ENCODE results near the gene SIPA1L3. TPM values are rescaled to one million over a fixed set of nuclear protein-coding genes. Genes with fewer than 3 reads are reported as not detected.

The SIPA1L3 gene
- polyA plus RNA-seq, 1 donor from 2014 or later = 2.8 TPM

- Histone ChIP-seq H3K79me2 (replicated peaks; ENCODE audit: insufficient read depth, low read length) (no peaks in the 10 kb centered on the region), H3K4me3 (ENCODE audit: low read length) (no peak overlapping the region)
These were observed 76.9 kb downstream of the SIPA1L3 start for GRCh38 chr19:37983916-37984315.

DNA sequence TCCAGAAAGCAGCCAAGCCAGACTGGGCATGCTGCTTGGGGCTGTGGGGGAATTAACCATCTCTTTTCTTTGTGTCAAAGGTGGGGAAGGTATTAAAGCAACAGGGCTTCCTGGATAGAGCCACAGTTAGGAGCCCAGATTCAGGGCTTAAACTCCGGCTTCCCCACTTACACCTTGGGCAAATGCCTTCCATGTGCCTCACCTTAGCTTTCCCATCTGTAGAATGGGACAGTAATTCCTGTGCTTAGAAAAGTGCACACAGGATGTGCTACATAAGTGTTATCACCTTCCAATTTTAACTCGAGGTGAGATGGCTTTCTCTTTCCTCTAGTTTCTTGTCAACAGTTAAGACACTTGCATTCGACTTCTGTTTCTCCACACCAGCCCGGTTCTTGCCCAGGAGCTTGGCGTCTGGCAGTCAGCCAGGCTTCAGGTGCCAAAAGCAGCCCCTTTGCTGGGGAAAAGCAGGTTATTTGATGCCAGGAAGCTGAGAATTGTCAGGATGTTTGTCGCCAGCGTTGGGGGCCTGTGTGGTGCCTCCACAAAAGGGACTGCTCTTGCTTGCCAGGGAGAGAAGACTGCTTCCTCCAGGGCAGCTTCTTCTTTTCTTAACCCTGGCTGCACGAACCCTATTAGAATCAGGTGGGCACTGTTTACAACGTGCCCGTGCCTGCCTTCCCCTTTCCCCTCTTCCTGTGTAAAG is 79.2 kb downstream of the SIPA1L3 start:
- Histone ChIP-seq H3K79me2 (replicated peaks; ENCODE audit: insufficient read depth, low read length) (no peaks in the 10 kb centered on the region), H3F3A (ENCODE audit: insufficient read depth, low read length, poor library complexity, severe bottlenecking) (no peaks in the 10 kb centered on the region), H3K9ac (ENCODE audit: low read length) (no peak overlapping the region), H3K27ac (ENCODE audit: low read length) (no peak overlapping the region), H3K9me3 (ENCODE audit: low read length) (no peaks in the 10 kb centered on the region), H3K9me2 (ENCODE audit: insufficient read depth, low read length) (no peaks in the 10 kb centered on the region), H3K36me3 (ENCODE audit: insufficient read depth, low read length) (no peaks in the 10 kb centered on the region), H3K27me3 (ENCODE audit: insufficient read depth, low read depth, low read length) (no peaks in the 10 kb centered on the region), H2AFZ (ENCODE audit: low read depth, low read length) (no peak overlapping the region), H3K4me3 (ENCODE audit: low read length) (no peak overlapping the region), H4K20me1 (ENCODE audit: insufficient read depth) (no peaks in the 10 kb centered on the region), H3K4me2 (ENCODE audit: low read length) (no peak overlapping the region)
- TF ChIP-seq EZH2 (IDR thresholded peaks at IDR 0.05; ENCODE audit: borderline replicate concordance, insufficient read depth, low read length, poor library complexity, severe bottlenecking) (no peak), TAF1 (IDR thresholded peaks at IDR 0.05; ENCODE audit: low read depth) (no peak), EP300 (conservative IDR thresholded peaks at IDR 0.05; ENCODE audit: poor library complexity, severe bottlenecking) (no peak), RAD21 (conservative IDR thresholded peaks at IDR 0.05) (no peak), SMC3 (conservative IDR thresholded peaks at IDR 0.05; ENCODE audit: poor library complexity) (no peak), CTCF (IDR thresholded peaks at IDR 0.05; ENCODE audit: poor library complexity, severe bottlenecking) (no peak), POLR2AphosphoS5 (IDR thresholded peaks at IDR 0.05) (no peak)
- TF ChIP-seq, protein P1, sequence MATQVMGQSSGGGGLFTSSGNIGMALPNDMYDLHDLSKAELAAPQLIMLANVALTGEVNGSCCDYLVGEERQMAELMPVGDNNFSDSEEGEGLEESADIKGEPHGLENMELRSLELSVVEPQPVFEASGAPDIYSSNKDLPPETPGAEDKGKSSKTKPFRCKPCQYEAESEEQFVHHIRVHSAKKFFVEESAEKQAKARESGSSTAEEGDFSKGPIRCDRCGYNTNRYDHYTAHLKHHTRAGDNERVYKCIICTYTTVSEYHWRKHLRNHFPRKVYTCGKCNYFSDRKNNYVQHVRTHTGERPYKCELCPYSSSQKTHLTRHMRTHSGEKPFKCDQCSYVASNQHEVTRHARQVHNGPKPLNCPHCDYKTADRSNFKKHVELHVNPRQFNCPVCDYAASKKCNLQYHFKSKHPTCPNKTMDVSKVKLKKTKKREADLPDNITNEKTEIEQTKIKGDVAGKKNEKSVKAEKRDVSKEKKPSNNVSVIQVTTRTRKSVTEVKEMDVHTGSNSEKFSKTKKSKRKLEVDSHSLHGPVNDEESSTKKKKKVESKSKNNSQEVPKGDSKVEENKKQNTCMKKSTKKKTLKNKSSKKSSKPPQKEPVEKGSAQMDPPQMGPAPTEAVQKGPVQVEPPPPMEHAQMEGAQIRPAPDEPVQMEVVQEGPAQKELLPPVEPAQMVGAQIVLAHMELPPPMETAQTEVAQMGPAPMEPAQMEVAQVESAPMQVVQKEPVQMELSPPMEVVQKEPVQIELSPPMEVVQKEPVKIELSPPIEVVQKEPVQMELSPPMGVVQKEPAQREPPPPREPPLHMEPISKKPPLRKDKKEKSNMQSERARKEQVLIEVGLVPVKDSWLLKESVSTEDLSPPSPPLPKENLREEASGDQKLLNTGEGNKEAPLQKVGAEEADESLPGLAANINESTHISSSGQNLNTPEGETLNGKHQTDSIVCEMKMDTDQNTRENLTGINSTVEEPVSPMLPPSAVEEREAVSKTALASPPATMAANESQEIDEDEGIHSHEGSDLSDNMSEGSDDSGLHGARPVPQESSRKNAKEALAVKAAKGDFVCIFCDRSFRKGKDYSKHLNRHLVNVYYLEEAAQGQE (IDR thresholded peaks at IDR 0.05; ENCODE audit: borderline replicate concordance) = no peak

More at GRCh38 chr19:37983916-37984315, 76.9 kb downstream of the SIPA1L3 start:
- Histone ChIP-seq H3K9me3 (ENCODE audit: low read length) (no peaks in the 10 kb centered on the region), H3K27ac (ENCODE audit: low read length) (no peak overlapping the region), H3K36me3 (ENCODE audit: insufficient read depth, low read length) (no peaks in the 10 kb centered on the region), H3K27me3 (ENCODE audit: insufficient read depth, low read depth, low read length) (no peaks in the 10 kb centered on the region), H2AFZ (ENCODE audit: low read depth, low read length) (no peak overlapping the region), H3K4me2 (ENCODE audit: low read length) (no peak overlapping the region), H3F3A (ENCODE audit: insufficient read depth, low read length, poor library complexity, severe bottlenecking) (no peaks in the 10 kb centered on the region), H3K9ac (ENCODE audit: low read length) (no peak overlapping the region), H4K20me1 (ENCODE audit: insufficient read depth) (no peaks in the 10 kb centered on the region), H3K9me2 (ENCODE audit: insufficient read depth, low read length) (no peaks in the 10 kb centered on the region)
- TF ChIP-seq, protein P1 (IDR thresholded peaks at IDR 0.05; ENCODE audit: borderline replicate concordance) = no peak
- TF ChIP-seq SMC3 (conservative IDR thresholded peaks at IDR 0.05; ENCODE audit: poor library complexity) (no peak), MXI1 (conservative IDR thresholded peaks at IDR 0.05; ENCODE audit: poor library complexity, severe bottlenecking) (no peak), RAD21 (conservative IDR thresholded peaks at IDR 0.05) (no peak), TAF1 (IDR thresholded peaks at IDR 0.05; ENCODE audit: low read depth) (no peak), EZH2 (IDR thresholded peaks at IDR 0.05; ENCODE audit: borderline replicate concordance, insufficient read depth, low read length, poor library complexity, severe bottlenecking) (no peak), EP300 (conservative IDR thresholded peaks at IDR 0.05; ENCODE audit: poor library complexity, severe bottlenecking) (no peak), POLR2AphosphoS5 (IDR thresholded peaks at IDR 0.05) (no peak), CTCF (IDR thresholded peaks at IDR 0.05; ENCODE audit: poor library complexity, severe bottlenecking) (no peak)

Data from neural cell (in vitro differentiated cells).